Measurements from ENCODE around the gene GPR15.

- no peak for TF ChIP-seq TSHZ2 (CRISPR knock-in tag; IDR thresholded peaks at IDR 0.05)
- no peak for TF ChIP-seq PATZ1 (CRISPR knock-in tag; IDR thresholded peaks at IDR 0.05; ENCODE audit: borderline replicate concordance)
- TF ChIP-seq CSDC2 (CRISPR knock-in tag; IDR thresholded peaks at IDR 0.05) = no peak
- no peak for TF ChIP-seq ARNTL (CRISPR knock-in tag; IDR thresholded peaks at IDR 0.05; ENCODE audit: borderline replicate concordance, low read depth)
- no peak for TF ChIP-seq ZC3H10 (CRISPR knock-in tag; IDR thresholded peaks at IDR 0.05)
- TF ChIP-seq ZFP3 (CRISPR knock-in tag; IDR thresholded peaks at IDR 0.05) = no peak
- no peak for TF ChIP-seq ZFP30 (CRISPR knock-in tag; IDR thresholded peaks at IDR 0.05)
- no peak for TF ChIP-seq CREB5 (CRISPR knock-in tag; IDR thresholded peaks at IDR 0.05; ENCODE audit: low read depth)
- no peak for TF ChIP-seq PPARA (CRISPR knock-in tag; IDR thresholded peaks at IDR 0.05; ENCODE audit: borderline replicate concordance)
- no peak for TF ChIP-seq TCF4 (CRISPR knock-in tag; IDR thresholded peaks at IDR 0.05; ENCODE audit: borderline replicate concordance)
- TF ChIP-seq BACH2 (CRISPR knock-in tag; IDR thresholded peaks at IDR 0.05; ENCODE audit: borderline replicate concordance) = no peak
Measured at GRCh38 chr3:98483626-98484025, 48.2 kb upstream of the GPR15 start.
